Body of pancreas (tissue), 4 donors: ENCODE results near the gene LIPC.

Experiments used
- CTCF ChIP-seq, 7 experiments: fragments of 450-650 bp in 4 of 7; fragments of 200-600 bp in 3 of 7; sonication (generic) in 3 of 7; IDR thresholded peaks; one replicate each; pipeline ENCODE4 v1.5.1; 2016 to 2019; ENCODE audit warnings: antibody characterized with exemption in 7 of 7
- POLR2A ChIP-seq, 3 donors: fragments of 450-650 bp; IDR thresholded peaks; one replicate each; pipeline ENCODE4 v1.6.1; 2016; ENCODE audit warnings: antibody characterized with exemption in 3 of 3, mild to moderate bottlenecking in 2 of 3

- TF ChIP-seq POLR2A (IDR thresholded peaks at IDR 0.05) (no peak), CTCF (IDR thresholded peaks at IDR 0.05) (no peak)
Observed at GRCh38 chr15:58453931-58454793, 22.4 kb downstream of the LIPC start.
